Spinal cord (tissue), 10 donors: Measurements from ENCODE around the gene UTF1. TPM values are rescaled to one million over a fixed set of nuclear protein-coding genes. Genes with fewer than 3 reads are reported as not detected.
"Not testable (repeated sequence)": the region's sequence is repeated elsewhere in the genome, so short reads cannot be mapped to it uniquely, and the experiment has no call there.

Experiments
- DNase-seq, 6 donors: peaks; one replicate each; pipeline versions ENCODE4 v3.0.0 to v3.0.0-alpha.2; 2013 to 2015; ENCODE audit warnings: low spot score in 6 of 6, low read depth in 4 of 6
- H3K27ac ChIP-seq: one replicate; pipeline ENCODE4 v1.5.1; 2013; ENCODE audit warnings: low read depth, low read length, control low read depth
- H3K27me3 ChIP-seq: one replicate; pipeline ENCODE4 v1.6.1; 2013; ENCODE audit warnings: low read length; ENCODE audit not compliant: control insufficient read depth, insufficient read depth
- H3K36me3 ChIP-seq: one replicate; pipeline ENCODE4 v1.6.1; 2013; ENCODE audit warnings: low read length; ENCODE audit not compliant: control insufficient read depth, insufficient read depth
- H3K4me1 ChIP-seq: one replicate; pipeline ENCODE4 v1.6.1; 2013; ENCODE audit warnings: low read length; ENCODE audit not compliant: control insufficient read depth, insufficient read depth
- H3K4me3 ChIP-seq: one replicate; pipeline ENCODE4 v1.5.1; 2013; ENCODE audit warnings: low read depth, low read length, control low read depth
- H3K9me3 ChIP-seq: one replicate; pipeline ENCODE4 v1.6.1; 2013; ENCODE audit warnings: low read length; ENCODE audit not compliant: control insufficient read depth, insufficient read depth
- WGBS: methylation state at CpG from one replicate; pipeline ENCODE4 v1.1.5; 2013; ENCODE audit warnings: missing lambda C conversion rate; ENCODE audit not compliant: insufficient coverage; 5-methylcytosine and 5-hydroxymethylcytosine counted together
- polyA plus RNA-seq, 2 donors: library from polyadenylated mRNA; unstranded; fragments of 120-200 nt; gene quantifications; one replicate each; pipeline ENCODE4 v1.2.1, GENCODE V29; 2013; ENCODE audit not compliant: insufficient read length in 2 of 2
- total RNA-seq, 2 donors: library from RNA; depleted of rRNA in 1 of 2; stranded (reverse); fragments of 120-200 nt in 1 of 2; fragments of >200 nt in 1 of 2; gene quantifications; one replicate each; pipeline versions ENCODE4 v1.2.3 to v1.2.4, GENCODE V29; 2013 to 2014
- donor health status: healthy.

The UTF1 gene
- total and polyA plus RNA-seq, 4 donors, result not detected

DNA sequence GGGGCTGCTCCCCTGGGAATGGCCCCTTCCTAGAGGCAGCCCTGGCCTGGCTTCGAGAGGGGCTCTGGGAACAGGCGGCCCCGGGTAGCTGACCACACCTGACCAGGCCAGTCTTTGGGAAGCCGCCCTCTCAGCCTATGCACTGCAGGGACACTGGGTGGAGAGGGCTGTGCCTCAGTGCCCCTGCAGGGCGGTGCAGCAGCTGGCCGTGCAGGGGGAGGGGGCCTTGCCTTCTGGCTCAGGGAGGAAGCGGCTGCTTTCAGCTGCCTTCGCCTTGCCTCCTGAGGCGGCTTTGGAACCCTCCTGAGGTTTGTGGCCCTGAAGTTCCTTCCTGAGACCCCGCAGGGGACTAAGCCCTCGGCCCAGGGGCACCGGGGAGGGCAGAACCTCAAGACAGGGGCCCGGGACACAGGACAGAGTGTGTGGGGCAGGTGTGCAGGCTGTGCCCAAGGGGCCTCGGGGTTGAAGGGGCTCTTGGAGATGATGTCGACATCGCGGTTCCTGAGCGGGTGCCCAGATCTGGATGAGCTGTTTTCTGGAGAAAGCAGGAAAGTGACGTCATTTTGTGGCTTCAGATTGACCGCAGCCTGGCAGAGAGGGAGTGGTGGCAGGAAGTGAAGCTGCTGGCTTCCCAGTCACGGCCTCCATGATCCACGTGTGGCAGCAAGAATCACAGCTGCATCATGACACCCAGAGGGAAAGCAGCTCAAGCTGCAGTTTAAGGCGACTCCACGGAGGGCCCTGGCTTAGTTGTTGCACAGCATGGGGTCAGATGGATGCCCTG lies 29.0 kb downstream of the UTF1 start:
- H3K36me3 ChIP-seq, result peaks cover 4% of the 10 kb centered on the region
- H3K4me1 ChIP-seq, result peaks cover 55% of the 10 kb centered on the region
- H3K9me3 ChIP-seq, result no peaks in the 10 kb centered on the region
- WGBS, result 56% methylated on average over 24 of the region's 24 CpGs
- peak in 2 of 6 donors; percentile 21 to 39 for DNase-seq
- H3K4me3 ChIP-seq, result no peak overlapping the region
- H3K27me3 ChIP-seq, result peaks cover 12% of the 10 kb centered on the region
- H3K27ac ChIP-seq, result no peak overlapping the region

- DNase-seq, result no peak
- Histone ChIP-seq H3K9me3 (no peaks in the 10 kb centered on the region), H3K4me3 (no peak overlapping the region), H3K4me1 (peaks cover 55% of the 10 kb centered on the region), H3K36me3 (peaks cover 4% of the 10 kb centered on the region), H3K27ac (no peak overlapping the region), H3K27me3 (peaks cover 12% of the 10 kb centered on the region)
- 42% methylated on average over 12 of the region's 12 CpGs for WGBS
These were observed 29.6 kb downstream of the UTF1 start for GRCh38 chr10:133259602-133259989.

- peaks cover 12% of the 10 kb centered on the region for H3K27me3 ChIP-seq
- 26% methylated on average over 45 of the region's 50 CpGs for WGBS
- no peaks in the 10 kb centered on the region for H3K9me3 ChIP-seq
- H3K27ac ChIP-seq, result no peak overlapping the region
- DNase-seq, result peak in 2 of 6 donors; percentile 49 to 63
- peak overlapping the region; percentile 20 for H3K4me3 ChIP-seq
- H3K36me3 ChIP-seq, result peaks cover 6% of the 10 kb centered on the region
- peaks cover 55% of the 10 kb centered on the region for H3K4me1 ChIP-seq
These were observed 31.1 kb downstream of the UTF1 start for GRCh38 chr10:133260895-133261725.

DNA sequence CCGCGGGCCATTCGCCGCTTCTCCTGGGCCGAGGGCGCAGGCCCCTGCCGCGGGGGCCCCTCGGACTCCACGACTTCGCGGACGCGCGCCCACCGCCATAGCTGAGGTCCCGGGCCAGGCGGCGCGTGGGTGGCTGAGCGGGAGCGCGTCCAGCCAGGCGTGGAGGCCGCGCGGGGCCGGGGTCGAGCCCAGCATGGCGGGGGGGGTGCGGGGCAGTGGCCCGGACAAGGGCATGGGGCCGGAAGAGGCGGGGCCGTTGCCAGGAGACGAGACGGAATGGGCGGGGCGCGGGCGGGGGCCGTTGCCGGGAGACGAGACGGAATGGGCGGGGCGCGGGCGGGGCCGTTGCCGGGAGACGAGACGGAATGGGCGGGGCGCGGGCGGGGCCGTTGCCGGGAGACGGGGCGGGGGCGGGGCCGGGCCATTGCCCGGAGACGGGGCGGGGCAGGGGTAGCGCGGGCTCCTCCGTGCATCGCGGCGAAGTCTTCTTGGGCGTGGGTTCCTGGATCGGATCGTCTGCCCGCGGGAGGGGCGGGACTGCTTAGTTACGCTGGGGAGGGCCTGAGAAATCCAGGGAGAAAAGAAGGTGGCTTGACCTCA lies 31.8 kb downstream of the UTF1 start:
- peaks cover 55% of the 10 kb centered on the region for H3K4me1 ChIP-seq
- peak overlapping the region; percentile 36 for H3K4me3 ChIP-seq
- WGBS, result under 1% methylated on average over 58 of the region's 79 CpGs
- peaks cover 12% of the 10 kb centered on the region for H3K27me3 ChIP-seq
- peaks cover 13% of the 10 kb centered on the region for H3K36me3 ChIP-seq
- H3K27ac ChIP-seq, result no peak overlapping the region
- DNase-seq, result peak in 4 of 6 donors; percentile 38 to 85 (median 64)
- no peaks in the 10 kb centered on the region for H3K9me3 ChIP-seq

DNA sequence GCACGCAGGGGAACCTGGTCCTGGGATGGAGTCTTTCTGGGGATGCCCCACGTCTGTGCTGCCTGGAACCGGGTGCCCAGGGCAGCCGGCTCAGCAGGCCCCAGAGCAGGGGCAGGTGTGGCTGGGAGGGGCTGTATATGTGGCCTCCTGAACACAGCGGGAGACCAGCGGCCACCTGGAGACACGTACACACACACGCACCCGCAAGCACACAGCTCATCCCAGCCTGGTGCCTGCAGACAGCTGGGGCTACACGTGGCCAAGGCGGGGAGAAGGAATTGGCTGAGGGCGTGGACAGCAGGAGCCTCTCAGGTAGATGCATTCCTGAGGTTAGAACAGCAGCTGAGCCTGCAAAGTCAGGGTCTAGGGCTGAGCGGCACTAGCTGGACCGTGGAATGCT lies 32.7 kb downstream of the UTF1 start:
- WGBS, result 75% methylated on average over 14 of the region's 14 CpGs
- Histone ChIP-seq H3K36me3 (peaks cover 22% of the 10 kb centered on the region), H3K27me3 (peaks cover 5% of the 10 kb centered on the region), H3K27ac (no peak overlapping the region), H3K4me3 (peak overlapping the region; percentile 36), H3K4me1 (peaks cover 50% of the 10 kb centered on the region), H3K9me3 (no peaks in the 10 kb centered on the region)
- DNase-seq, result peak in 1 of 6 donors; percentile 42

- Histone ChIP-seq H3K4me1 (peaks cover 40% of the 10 kb centered on the region), H3K36me3 (peaks cover 32% of the 10 kb centered on the region), H3K4me3 (no peak overlapping the region), H3K27ac (no peak overlapping the region), H3K9me3 (no peaks in the 10 kb centered on the region), H3K27me3 (no peaks in the 10 kb centered on the region)
- no peak for DNase-seq
- WGBS, result 78% methylated on average over 10 of the region's 10 CpGs
These were observed 33.7 kb downstream of the UTF1 start for GRCh38 chr10:133263674-133264073.

DNA sequence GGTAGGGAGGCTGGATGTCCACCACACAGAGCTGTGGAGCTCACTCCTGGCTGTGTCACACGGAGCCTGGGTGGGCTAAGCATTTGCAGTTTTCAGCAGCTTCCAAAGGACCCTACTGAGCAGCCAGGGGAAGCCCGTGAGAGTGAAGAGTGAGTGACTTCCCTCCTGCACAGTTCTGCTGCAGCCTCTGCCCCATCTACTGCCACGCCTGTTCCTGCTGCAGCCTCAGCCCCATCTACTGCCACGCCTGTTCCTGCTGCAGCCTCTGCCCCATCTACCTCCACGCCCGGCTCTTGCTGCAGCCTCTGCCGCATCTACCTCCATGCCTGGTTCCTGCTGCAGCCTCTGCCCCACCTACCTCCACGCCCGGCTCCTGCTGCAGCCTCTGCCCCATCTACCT lies 34.4 kb downstream of the UTF1 start:
- DNase-seq, result no peak
- Histone ChIP-seq H3K27ac (no peak overlapping the region), H3K36me3 (peaks cover 40% of the 10 kb centered on the region), H3K4me3 (no peak overlapping the region), H3K27me3 (no peaks in the 10 kb centered on the region), H3K9me3 (no peaks in the 10 kb centered on the region), H3K4me1 (peaks cover 32% of the 10 kb centered on the region)
- 87% methylated on average over 9 of the region's 9 CpGs for WGBS

DNA sequence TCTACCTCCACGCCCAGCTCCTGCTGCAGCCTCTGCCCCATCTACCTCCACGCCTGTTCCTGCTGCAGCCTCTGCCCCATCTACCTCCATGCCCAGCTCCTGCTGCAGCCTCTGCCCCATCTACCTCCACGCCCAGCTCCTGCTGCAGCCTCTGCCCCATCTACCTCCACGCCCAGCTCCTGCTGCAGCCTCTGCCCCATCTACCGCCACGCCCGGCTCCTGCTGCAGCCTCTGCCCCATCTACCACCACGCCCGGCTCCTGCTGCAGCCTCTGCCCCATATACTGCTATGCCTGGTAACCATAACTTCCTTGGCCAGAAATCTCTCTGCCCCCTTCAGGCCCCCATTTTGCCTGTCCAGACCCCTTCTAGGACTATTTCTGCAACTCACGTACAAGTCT lies 35.0 kb downstream of the UTF1 start:
- 86% methylated on average over 8 of the region's 10 CpGs for WGBS
- H3K9me3 ChIP-seq, H3K27me3 ChIP-seq, H3K27ac ChIP-seq, H3K4me3 ChIP-seq, DNase-seq: not testable (repeated sequence)
- H3K4me1 ChIP-seq, result peaks cover 27% of the 10 kb centered on the region
- peaks cover 46% of the 10 kb centered on the region for H3K36me3 ChIP-seq

DNA sequence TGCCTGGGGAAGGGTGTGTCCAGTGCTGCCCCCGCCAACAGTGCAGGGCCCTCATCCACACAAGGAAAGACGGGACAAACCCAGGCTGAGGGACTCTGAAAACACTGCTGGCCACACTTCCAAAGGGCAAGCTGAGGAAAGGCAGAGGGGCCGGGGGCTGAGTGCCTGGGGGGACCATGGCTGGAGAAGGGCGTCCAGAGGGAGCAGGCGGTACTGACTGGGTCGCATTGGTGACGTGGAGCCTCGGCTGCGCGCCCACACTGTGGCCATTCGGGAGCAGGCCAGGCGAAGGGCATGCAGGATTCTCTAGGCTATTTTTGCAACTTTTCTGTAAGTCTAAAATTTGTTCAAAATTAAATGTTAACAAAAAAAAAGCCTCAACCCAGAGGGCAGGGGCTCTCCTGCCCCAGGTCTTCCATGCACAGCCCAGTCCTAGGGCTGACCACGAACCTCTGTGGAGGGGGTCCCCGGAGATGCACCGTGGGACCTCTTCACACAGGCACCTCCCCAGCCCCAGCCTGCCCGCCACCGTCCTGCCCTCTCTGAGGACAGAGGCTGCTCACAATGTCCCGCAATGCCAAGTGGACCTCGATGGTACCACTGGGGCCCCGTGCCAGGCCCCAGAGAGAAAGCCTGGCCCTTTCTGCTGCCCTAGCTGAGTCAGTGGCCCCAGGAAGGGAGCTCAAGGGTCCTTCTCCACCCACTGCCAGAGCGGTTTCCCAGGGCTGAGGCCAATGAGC lies 36.2 kb downstream of the UTF1 start:
- 91% methylated on average over 16 of the region's 21 CpGs for WGBS
- Histone ChIP-seq H3K27ac (no peak overlapping the region), H3K4me3 (no peak overlapping the region), H3K36me3 (peaks cover 57% of the 10 kb centered on the region), H3K4me1 (peaks cover 15% of the 10 kb centered on the region), H3K27me3 (no peaks in the 10 kb centered on the region), H3K9me3 (no peaks in the 10 kb centered on the region)
- no peak for DNase-seq
